Stomach (tissue), 9 donors: ENCODE results near the gene ACD. TPM values are rescaled to one million over a fixed set of nuclear protein-coding genes. Genes with fewer than 3 reads are reported as not detected.
A peak's percentile ranks its signal among the peaks of the same experiment; 100 is the strongest.

Source experiments
- DNase-seq, 2 donors: peaks; one replicate each; pipeline versions ENCODE4 v3.0.0 to v3.0.0-alpha.2; 2013 to 2019
- H3K27ac ChIP-seq, 5 donors: fragments of 200-600 bp in 4 of 5; sonication (generic) in 4 of 5; one replicate each; pipeline ENCODE4 v1.5.1; 2013 to 2019; ENCODE audit warnings: mild to moderate bottlenecking in 1 of 5, moderate library complexity in 1 of 5
- H3K27me3 ChIP-seq, 3 donors: fragments of 200-600 bp; sonication (generic); one replicate each; pipeline ENCODE4 v1.5.1; 2017 to 2019; ENCODE audit warnings: mixed run types in 1 of 3
- H3K36me3 ChIP-seq, 4 donors: fragments of 200-600 bp; sonication (generic); 1 replicate in 3 of 4; 2 replicates in 1 of 4; pipeline ENCODE4 v1.5.1; 2016 to 2019
- H3K4me1 ChIP-seq, 4 donors: fragments of 200-600 bp; sonication (generic); one replicate each; pipeline ENCODE4 v1.5.1; 2016 to 2019
- H3K4me3 ChIP-seq, 4 donors: fragments of 200-600 bp; sonication (generic) in 3 of 4; one replicate each; pipeline ENCODE4 v1.5.1; 2016 to 2019; ENCODE audit warnings: mild to moderate bottlenecking in 1 of 4
- H3K9me3 ChIP-seq, 4 donors: fragments of 200-600 bp; sonication (generic); one replicate each; pipeline ENCODE4 v1.5.1; 2016 to 2019
- CTCF ChIP-seq, 7 experiments: fragments of 450-650 bp in 4 of 7; fragments of 200-600 bp in 3 of 7; sonication (generic) in 3 of 7; IDR thresholded peaks; one replicate each; pipeline ENCODE4 v1.5.1; 2016 to 2019; ENCODE audit warnings: antibody characterized with exemption in 7 of 7, control low read depth in 2 of 7, mild to moderate bottlenecking in 1 of 7
- EP300 ChIP-seq: sonication (generic); formaldehyde crosslinking; IDR thresholded peaks from one replicate; pipeline ENCODE4 v1.6.1; 2017; ENCODE audit warnings: antibody characterized with exemption
- POLR2A ChIP-seq, 4 donors: fragments of 450-650 bp; IDR thresholded peaks; one replicate each; pipeline ENCODE4 v1.6.1; 2016; ENCODE audit warnings: antibody characterized with exemption in 4 of 4, control low read depth in 2 of 4, mild to moderate bottlenecking in 1 of 4, moderate library complexity in 1 of 4
- POLR2AphosphoS5 ChIP-seq, 3 donors: sonication (generic); formaldehyde crosslinking; IDR thresholded peaks; one replicate each; pipeline ENCODE4 v1.6.1; 2016; ENCODE audit warnings: antibody characterized with exemption in 3 of 3
- WGBS, 5 donors: extraction: QIAGEN DNeasy Blood & Tissue Kit in 3 of 5; methylation state at CpG; one replicate each; pipeline versions ENCODE4 v1.1.5 to v1.1.7; 2013 to 2018; 5-methylcytosine and 5-hydroxymethylcytosine counted together
- intact Hi-C: fragments of 100-400 bp; cut with DNase I; formaldehyde crosslinking; loops from one replicate; pipeline ENCODE4 v1.15.1; 2023; ENCODE audit warnings: low total_unique reads
- polyA plus RNA-seq, 3 donors: library from polyadenylated mRNA; stranded (reverse); fragments of 200-250 nt; gene quantifications; one replicate each; pipeline ENCODE4 v1.2.3, GENCODE V29; 2013
- total RNA-seq, 5 donors: library from RNA; depleted of rRNA; stranded (reverse); fragments of >200 nt; gene quantifications; one replicate each; pipeline versions ENCODE4 v1.1.0 to v1.2.3, GENCODE V29; 2014 to 2016
- donor health status: healthy with polysubstance abuse.
- donor health status: Bipolar disorder and iron deficiency.
- donor health status: healthy.

ACD gene
- total and polyA plus RNA-seq, 8 donors, result 0.87 to 30.3 (median 11.4) TPM

DNA sequence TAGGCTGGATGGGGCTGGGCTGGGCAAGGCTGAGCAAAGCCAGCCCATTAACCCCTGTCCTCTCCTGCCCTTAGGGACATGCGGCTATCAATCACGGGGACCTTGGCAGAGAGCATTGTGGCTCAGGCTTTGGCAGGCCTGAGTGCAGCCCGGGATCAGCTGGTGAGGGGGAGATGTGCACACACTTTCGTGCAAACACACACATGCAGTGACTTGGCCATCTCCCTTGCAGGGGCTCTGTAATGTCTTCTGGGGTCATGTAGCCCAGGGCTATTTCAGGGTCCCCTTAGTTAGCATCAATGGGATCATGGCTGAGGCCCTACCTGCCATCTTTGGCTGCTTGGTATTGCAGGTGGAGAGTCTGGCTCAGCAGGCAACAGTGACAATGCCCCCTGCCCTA lies 8.2 kb downstream of the ACD start:
- no peaks in the 10 kb centered on the region for H3K9me3 ChIP-seq
- intact Hi-C loops, result no loop called here
- no peak overlapping the region for H3K27ac ChIP-seq
- peaks cover 0 to 8% (median 4%) of the 10 kb centered on the region in 4 donors for H3K36me3 ChIP-seq
- H3K27me3 ChIP-seq, result peaks cover 28 to 86% (median 72%) of the 10 kb centered on the region in 3 donors
- no peak overlapping the region for H3K4me3 ChIP-seq
- H3K4me1 ChIP-seq, result peaks cover 18 to 38% (median 30%) of the 10 kb centered on the region in 4 donors
- WGBS, 5 donors, result 71 to 84% (median 83%) methylated on average over 2 to 4 of the region's 4 CpGs
- no peak for TF ChIP-seq POLR2A (IDR thresholded peaks at IDR 0.05)
- no peak for TF ChIP-seq POLR2AphosphoS5 (IDR thresholded peaks at IDR 0.05)
- TF ChIP-seq CTCF (IDR thresholded peaks at IDR 0.05), result no peak
- no peak for TF ChIP-seq EP300
- DNase-seq, result no peak

DNA sequence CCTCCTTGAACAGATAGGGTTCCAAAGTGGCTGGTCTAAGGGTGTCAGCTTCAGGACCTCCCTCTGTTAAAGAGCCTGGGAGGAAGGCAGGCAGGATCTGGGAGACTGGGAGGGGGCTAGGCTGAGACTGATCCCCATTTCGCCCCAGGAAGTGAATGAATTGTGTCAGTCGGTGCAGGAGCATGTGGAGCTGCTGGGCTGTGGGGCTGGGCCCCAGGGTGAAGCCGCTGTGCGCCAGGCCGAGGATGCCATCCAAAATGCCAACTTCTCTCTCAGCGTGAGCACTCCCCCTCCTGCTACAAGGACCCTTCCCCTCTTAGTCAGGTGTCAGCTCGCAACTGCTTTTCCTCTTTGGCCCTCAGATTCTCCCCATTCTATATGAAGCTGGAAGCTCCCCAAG lies 9.0 kb downstream of the ACD start:
- H3K36me3 ChIP-seq, result no peaks in the 10 kb centered on the region
- H3K27ac ChIP-seq, result no peak overlapping the region
- WGBS, 5 donors, result 91 to 100% (median 92%) methylated on average over 2 to 7 of the region's 7 CpGs
- H3K4me3 ChIP-seq, result no peak overlapping the region
- peaks cover 18 to 39% (median 30%) of the 10 kb centered on the region in 4 donors for H3K4me1 ChIP-seq
- no peak for DNase-seq
- no peaks in the 10 kb centered on the region for H3K9me3 ChIP-seq
- peaks cover 28 to 94% (median 77%) of the 10 kb centered on the region in 3 donors for H3K27me3 ChIP-seq
- TF ChIP-seq CTCF (IDR thresholded peaks at IDR 0.05) (no peak), POLR2A (IDR thresholded peaks at IDR 0.05) (no peak), POLR2AphosphoS5 (IDR thresholded peaks at IDR 0.05) (no peak), EP300 (no peak)
- intact Hi-C loops, result no loop called here

GRCh38 chr16:67650023-67650422 lies 10.0 kb downstream of the ACD start:
- H3K4me3 ChIP-seq, result peak overlapping the region in 1 of 4 donors; percentile 6
- H3K4me1 ChIP-seq, result peaks cover 21 to 50% (median 35%) of the 10 kb centered on the region in 4 donors
- H3K27me3 ChIP-seq, result peaks cover 30 to 100% (median 87%) of the 10 kb centered on the region in 3 donors
- intact Hi-C loops, result no loop called here
- H3K9me3 ChIP-seq, result no peaks in the 10 kb centered on the region
- TF ChIP-seq EP300 (no peak), POLR2AphosphoS5 (IDR thresholded peaks at IDR 0.05) (no peak), CTCF (IDR thresholded peaks at IDR 0.05) (no peak), POLR2A (IDR thresholded peaks at IDR 0.05) (no peak)
- no peak for DNase-seq
- no peak overlapping the region for H3K27ac ChIP-seq
- WGBS, 5 donors, result 56 to 72% (median 63%) methylated on average over 8 of the region's 8 CpGs
- no peaks in the 10 kb centered on the region for H3K36me3 ChIP-seq

DNA sequence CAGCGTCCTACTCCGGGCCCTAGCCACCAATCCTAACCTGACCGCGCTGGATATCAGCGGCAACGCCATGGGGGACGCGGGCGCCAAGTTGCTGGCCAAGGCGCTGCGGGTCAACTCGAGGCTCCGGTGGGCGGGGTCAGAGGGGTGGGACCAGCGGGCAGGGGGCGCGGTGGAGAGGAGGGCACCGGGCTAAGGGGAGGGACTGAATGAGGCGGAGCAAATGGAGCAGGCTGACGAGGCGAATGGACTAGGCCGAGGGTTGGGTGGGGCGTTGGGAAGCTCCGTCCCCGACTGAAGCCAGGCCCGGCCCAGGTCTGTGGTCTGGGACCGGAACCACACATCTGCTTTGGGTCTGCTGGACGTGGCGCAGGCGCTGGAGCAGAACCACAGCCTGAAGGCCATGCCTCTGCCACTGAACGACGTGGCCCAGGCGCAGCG lies 10.5 kb downstream of the ACD start:
- H3K27me3 ChIP-seq, result peaks cover 31 to 100% (median 87%) of the 10 kb centered on the region in 3 donors

More for the DNA sequence above, 10.5 kb downstream of the ACD start:
- H3K4me3 ChIP-seq, result peak overlapping the region in 1 of 4 donors; percentile 6
- intact Hi-C loops, result no loop called here
- peak in 1 of 2 donors; percentile 66 for DNase-seq
- no peaks in the 10 kb centered on the region for H3K9me3 ChIP-seq
- no peaks in the 10 kb centered on the region for H3K36me3 ChIP-seq
- TF ChIP-seq EP300 (no peak), POLR2A (IDR thresholded peaks at IDR 0.05) (no peak), CTCF (IDR thresholded peaks at IDR 0.05) (no peak), POLR2AphosphoS5 (IDR thresholded peaks at IDR 0.05) (no peak)
- H3K4me1 ChIP-seq, result peaks cover 26 to 55% (median 40%) of the 10 kb centered on the region in 4 donors
- H3K27ac ChIP-seq, result no peak overlapping the region
- WGBS, 5 donors, result 11 to 39% (median 25%) methylated on average over 23 to 34 of the region's 34 CpGs
